Hepatocyte (in vitro differentiated cells): ENCODE measurements around the gene SPAAR. TPM values are rescaled to one million over a fixed set of nuclear protein-coding genes. Genes with fewer than 3 reads are reported as not detected.

Experiments used
- DNase-seq: peaks from one replicate; pipeline ENCODE4 v3.0.0-alpha.2; 2016; ENCODE audit warnings: low spot score
- H2AFZ ChIP-seq: fragments of 200-600 bp; sonication (generic); 2 replicates; pipeline ENCODE4 v1.6.0; 2016; ENCODE audit warnings: antibody characterized with exemption, mild to moderate bottlenecking
- H3K27ac ChIP-seq: fragments of 200-600 bp; sonication (generic); 2 replicates; pipeline ENCODE4 v1.5.1; 2016; ENCODE audit warnings: mild to moderate bottlenecking
- H3K27me3 ChIP-seq: fragments of 200-600 bp; sonication (generic); 2 replicates; pipeline ENCODE4 v1.6.1; 2016
- H3K36me3 ChIP-seq: fragments of 200-600 bp; sonication (generic); replicated peaks from 2 replicates; pipeline ENCODE4 v1.5.1; 2016; ENCODE audit warnings: low read depth; ENCODE audit not compliant: insufficient read depth
- H3K4me1 ChIP-seq: fragments of 200-600 bp; sonication (generic); 2 replicates; pipeline ENCODE4 v1.5.1; 2016; ENCODE audit warnings: mild to moderate bottlenecking, moderate library complexity; ENCODE audit not compliant: insufficient read depth
- H3K4me2 ChIP-seq: fragments of 200-600 bp; sonication (generic); 2 replicates; pipeline ENCODE4 v1.6.0; 2016
- H3K4me3 ChIP-seq: fragments of 200-600 bp; sonication (generic); 2 replicates; pipeline ENCODE4 v1.5.1; 2016; ENCODE audit warnings: mild to moderate bottlenecking
- H3K79me2 ChIP-seq: fragments of 200-600 bp; sonication (generic); 2 replicates; pipeline ENCODE4 v1.6.0; 2017; ENCODE audit warnings: mild to moderate bottlenecking
- H3K9me2 ChIP-seq: fragments of 200-600 bp; sonication (generic); replicated peaks from 2 replicates; pipeline ENCODE4 v1.6.0; 2017; ENCODE audit warnings: mild to moderate bottlenecking; ENCODE audit not compliant: insufficient read depth
- H3K9me3 ChIP-seq: fragments of 200-600 bp; sonication (generic); 2 replicates; pipeline ENCODE4 v1.5.1; 2016; ENCODE audit warnings: low read depth, mild to moderate bottlenecking
- H4K20me1 ChIP-seq: fragments of 200-600 bp; sonication (generic); 2 replicates; pipeline ENCODE4 v1.6.0; 2016; ENCODE audit warnings: mild to moderate bottlenecking; ENCODE audit not compliant: insufficient read depth, poor library complexity, severe bottlenecking
- EZH2 ChIP-seq: fragments of 200-600 bp; sonication (generic); IDR thresholded peaks from 2 replicates; pipeline ENCODE4 v1.6.1; 2016; ENCODE audit warnings: antibody characterized with exemption, mild to moderate bottlenecking, borderline replicate concordance
- EZH2phosphoT487 ChIP-seq: fragments of 200-600 bp; sonication (generic); IDR thresholded peaks from one replicate; pipeline ENCODE4 v1.6.1; 2018; ENCODE audit warnings: antibody characterized with exemption, mild to moderate bottlenecking, low read depth, moderate library complexity; ENCODE audit not compliant: unreplicated experiment, severe bottlenecking
- WGBS: methylation state at CpG from one replicate; pipeline ENCODE4 v1.1.6; 2016; ENCODE audit warnings: low lambda C conversion rate; ENCODE audit errors: missing lambda C conversion rate; 5-methylcytosine and 5-hydroxymethylcytosine counted together
- polyA plus RNA-seq: library from polyadenylated mRNA; unstranded; fragments of >200 nt; fragmentation: Nextera tagmentation; extraction: Ambion mirVana; gene quantifications from 2 replicates; pipeline ENCODE4 v1.2.1, GENCODE V29; 2016
- total RNA-seq: library from RNA; depleted of rRNA; stranded (reverse); fragments of >200 nt; gene quantifications from 2 replicates; pipeline ENCODE4 v1.2.3, GENCODE V29; 2014
- TF ChIP-seq, protein P1 (sequence below): fragments of 200-600 bp; sonication (generic); IDR thresholded peaks from 2 replicates; pipeline ENCODE4 v1.5.1; 2016; ENCODE audit warnings: antibody characterized with exemption, mild to moderate bottlenecking; ENCODE audit not compliant: poor library complexity

SPAAR gene
- total and polyA plus RNA-seq, 2 experiments from 2014 or later, result not detected

- TF ChIP-seq EZH2 (no peak), EZH2phosphoT487 (no peak)
- TF ChIP-seq, protein P1, sequence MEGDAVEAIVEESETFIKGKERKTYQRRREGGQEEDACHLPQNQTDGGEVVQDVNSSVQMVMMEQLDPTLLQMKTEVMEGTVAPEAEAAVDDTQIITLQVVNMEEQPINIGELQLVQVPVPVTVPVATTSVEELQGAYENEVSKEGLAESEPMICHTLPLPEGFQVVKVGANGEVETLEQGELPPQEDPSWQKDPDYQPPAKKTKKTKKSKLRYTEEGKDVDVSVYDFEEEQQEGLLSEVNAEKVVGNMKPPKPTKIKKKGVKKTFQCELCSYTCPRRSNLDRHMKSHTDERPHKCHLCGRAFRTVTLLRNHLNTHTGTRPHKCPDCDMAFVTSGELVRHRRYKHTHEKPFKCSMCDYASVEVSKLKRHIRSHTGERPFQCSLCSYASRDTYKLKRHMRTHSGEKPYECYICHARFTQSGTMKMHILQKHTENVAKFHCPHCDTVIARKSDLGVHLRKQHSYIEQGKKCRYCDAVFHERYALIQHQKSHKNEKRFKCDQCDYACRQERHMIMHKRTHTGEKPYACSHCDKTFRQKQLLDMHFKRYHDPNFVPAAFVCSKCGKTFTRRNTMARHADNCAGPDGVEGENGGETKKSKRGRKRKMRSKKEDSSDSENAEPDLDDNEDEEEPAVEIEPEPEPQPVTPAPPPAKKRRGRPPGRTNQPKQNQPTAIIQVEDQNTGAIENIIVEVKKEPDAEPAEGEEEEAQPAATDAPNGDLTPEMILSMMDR, result no peak
- Histone ChIP-seq H3K27ac (no peak overlapping the region), H2AFZ (no peak overlapping the region), H3K4me3 (no peak overlapping the region), H3K9me2 (no peaks in the 10 kb centered on the region), H3K79me2 (no peaks in the 10 kb centered on the region), H3K4me2 (no peak overlapping the region), H3K4me1 (no peaks in the 10 kb centered on the region), H3K36me3 (no peaks in the 10 kb centered on the region), H3K9me3 (no peaks in the 10 kb centered on the region), H4K20me1 (no peaks in the 10 kb centered on the region), H3K27me3 (no peaks in the 10 kb centered on the region)
- DNase-seq, result no peak
- WGBS, result 69% methylated on average over 2 of the region's 2 CpGs
Measured at GRCh38 chr9:35868933-35869332, 40.4 kb upstream of the SPAAR start.

DNA sequence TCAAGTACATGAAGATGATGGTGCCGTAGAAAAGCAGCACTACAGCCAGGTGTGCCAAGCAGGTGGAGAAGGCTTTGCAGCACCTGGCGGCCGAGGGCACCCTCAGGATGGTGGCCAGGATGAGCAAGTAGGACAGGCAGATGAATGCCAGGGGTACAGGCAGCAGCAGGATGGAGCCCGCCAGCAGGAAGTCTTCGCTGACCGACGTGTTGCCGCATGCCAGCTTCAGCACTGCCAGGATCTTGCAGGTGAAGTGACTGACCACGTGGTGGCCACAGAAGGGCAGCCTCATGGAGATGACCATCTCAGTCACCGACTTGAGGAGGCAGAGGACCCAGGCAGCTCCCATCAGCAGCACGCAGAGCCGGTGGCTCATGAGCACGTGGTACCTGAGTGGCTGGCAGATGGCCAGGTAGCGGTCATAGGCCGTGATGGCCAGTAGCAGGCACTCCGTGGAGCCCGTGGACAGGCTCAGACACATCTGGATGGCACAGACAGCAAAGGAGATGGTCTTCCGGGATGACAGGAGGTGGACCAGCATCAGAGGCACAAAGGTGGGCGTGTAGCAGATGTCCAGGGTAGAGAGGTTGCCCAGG lies 39.6 kb upstream of the SPAAR start:
- H3K27me3 ChIP-seq, result no peaks in the 10 kb centered on the region
- H3K9me2 ChIP-seq, result no peaks in the 10 kb centered on the region
- no peaks in the 10 kb centered on the region for H3K4me1 ChIP-seq
- no peak overlapping the region for H3K4me2 ChIP-seq
- no peak overlapping the region for H3K27ac ChIP-seq
- H2AFZ ChIP-seq, result no peak overlapping the region
- H3K79me2 ChIP-seq, result no peaks in the 10 kb centered on the region
- H4K20me1 ChIP-seq, result no peaks in the 10 kb centered on the region
- WGBS, result 96% methylated on average over 19 of the region's 19 CpGs
- no peaks in the 10 kb centered on the region for H3K36me3 ChIP-seq
- no peaks in the 10 kb centered on the region for H3K9me3 ChIP-seq
- no peak for TF ChIP-seq EZH2phosphoT487
- TF ChIP-seq, protein P1, result no peak
- no peak for DNase-seq
- H3K4me3 ChIP-seq, result no peak overlapping the region

DNA sequence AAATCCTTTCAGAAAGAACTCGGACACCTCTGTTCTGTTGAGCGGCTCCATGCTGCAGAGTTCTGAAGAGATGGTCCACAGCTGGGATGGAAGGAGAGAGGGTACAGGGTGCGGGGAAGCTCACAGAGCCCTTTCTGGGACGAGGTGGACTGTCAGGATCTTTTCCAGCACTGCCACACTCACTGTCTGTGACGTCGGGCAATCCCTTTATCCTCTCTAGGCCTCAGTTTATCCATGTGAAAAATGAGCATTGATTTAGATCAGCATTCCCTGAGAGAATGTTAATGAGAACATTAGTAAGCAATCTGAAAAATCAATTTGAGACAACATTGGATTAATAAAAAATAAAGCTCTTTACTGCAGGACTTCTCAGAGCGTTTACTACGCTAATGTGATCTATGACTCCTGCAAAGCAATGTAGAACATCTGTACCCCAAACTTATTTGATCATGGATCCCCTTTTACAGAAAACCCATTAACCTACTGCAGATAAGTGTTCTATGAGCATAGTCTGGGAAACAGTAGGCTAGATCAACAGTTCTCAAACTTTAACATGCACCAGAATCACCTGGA lies 38.9 kb upstream of the SPAAR start, which contains the start of gene OR13J1:
OR13J1 (minus strand) TSS at position 51 of the 573 bp plus-strand sequence; CDS start at position 51, 0 bp downstream.
- Histone ChIP-seq H3K4me2 (no peak within 1 kb of the TSS), H3K9me3 (no peaks in the 10 kb centered on the region), H2AFZ (no peak within 1 kb of the TSS), H3K4me3 (no peak within 1 kb of the TSS), H3K27me3 (no peaks in the 10 kb centered on the region), H4K20me1 (no peaks in the 10 kb centered on the region), H3K79me2 (no peaks in the 10 kb centered on the region), H3K36me3 (no peaks in the 10 kb centered on the region), H3K4me1 (no peaks in the 10 kb centered on the region), H3K27ac (no peak within 1 kb of the TSS), H3K9me2 (no peaks in the 10 kb centered on the region)
- WGBS, result 97% methylated on average over 8 of the region's 8 CpGs
- DNase-seq, result no peak
- TF ChIP-seq EZH2, result no peak
- TF ChIP-seq EZH2phosphoT487, result no peak
- TF ChIP-seq, protein P1, result no peak
